Gastrocnemius medialis (tissue), 4 donors: ENCODE measurements around the gene SNX18.

ENCODE experiments used
- CTCF ChIP-seq, 5 experiments: fragments of 450-650 bp in 3 of 5; fragments of 200-600 bp in 2 of 5; sonication (generic) in 2 of 5; IDR thresholded peaks in 4 of 5; conservative IDR thresholded peaks in 1 of 5; 1 replicate in 4 of 5; 2 replicates in 1 of 5; pipeline ENCODE4 v1.5.1; 2016 to 2019; ENCODE audit warnings: antibody characterized with exemption in 5 of 5, mild to moderate bottlenecking in 3 of 5, moderate library complexity in 3 of 5
- POLR2A ChIP-seq, 2 donors: fragments of 450-650 bp; IDR thresholded peaks; one replicate each; pipeline ENCODE4 v1.6.1; 2017; ENCODE audit warnings: antibody characterized with exemption in 2 of 2, mild to moderate bottlenecking in 2 of 2, moderate library complexity in 2 of 2

GRCh38 chr5:54548565-54548964 lies 31.0 kb downstream of the SNX18 start:
- TF ChIP-seq POLR2A (IDR thresholded peaks at IDR 0.05) (no peak), CTCF (IDR thresholded peaks at IDR 0.05 in 4 of 5, conservative IDR thresholded peaks at IDR 0.05 in 1 of 5) (no peak)
